OCI-LY3 (cell line): ENCODE data around the gene TMEM91.

Experiments
- CTCF ChIP-seq: fragments of 200-600, 300-600 bp; sonication (generic); IDR thresholded peaks from 2 replicates; pipeline ENCODE4 v1.5.1; 2014; ENCODE audit warnings: antibody characterized with exemption, low read length, low read depth
- EZH2phosphoT487 ChIP-seq: fragments of 200-600 bp; shearing (Covaris generic); IDR thresholded peaks from 2 replicates; pipeline ENCODE4 v1.6.1; 2018; ENCODE audit warnings: antibody characterized with exemption, mixed run types, low read depth

- TF ChIP-seq EZH2phosphoT487 = no peak
- TF ChIP-seq CTCF = no peak
Measured at GRCh38 chr19:41357746-41358145, 18.6 kb upstream of the TMEM91 start.
